Fibroblast of lung (primary cell): ENCODE results near the gene SLC66A2. TPM values are rescaled to one million over a fixed set of nuclear protein-coding genes. Genes with fewer than 3 reads are reported as not detected.

Source experiments
- DNase-seq, 2 donors: peaks; one replicate each; pipeline versions ENCODE4 v3.0.0 to v3.0.0-alpha.2; 2010; ENCODE audit warnings: low read depth in 2 of 2
- H2AFZ ChIP-seq: 2 replicates; pipeline ENCODE4 v1.5.1; 2012; ENCODE audit warnings: low read length, control low read depth, inconsistent platforms
- H3K27ac ChIP-seq: 2 replicates; pipeline ENCODE4 v1.5.1; 2011; ENCODE audit warnings: low read length, control low read depth; ENCODE audit not compliant: insufficient read depth
- H3K27me3 ChIP-seq: 2 replicates; pipeline ENCODE4 v1.5.1; 2011; ENCODE audit warnings: mild to moderate bottlenecking, low read length; ENCODE audit not compliant: control insufficient read depth, insufficient read depth
- H3K36me3 ChIP-seq: 2 replicates; pipeline ENCODE4 v1.5.1; 2011; ENCODE audit warnings: low read length; ENCODE audit not compliant: control insufficient read depth, insufficient read depth
- H3K4me1 ChIP-seq: 2 replicates; pipeline ENCODE4 v1.5.1; 2011; ENCODE audit warnings: low read length; ENCODE audit not compliant: control insufficient read depth, insufficient read depth; ENCODE audit errors: extremely low read depth
- H3K4me2 ChIP-seq: 2 replicates; pipeline ENCODE4 v1.5.1; 2011; ENCODE audit warnings: low read length, control low read depth; ENCODE audit not compliant: insufficient read depth; ENCODE audit errors: extremely low read depth
- H3K4me3 ChIP-seq, 4 experiments: fragments of 200-600 bp in 1 of 4; sonication (generic) in 1 of 4; replicated peaks in 1 of 4; 2 replicates each; pipeline ENCODE4 v1.5.1; 2011 to 2016; ENCODE audit warnings: low read length in 4 of 4, low read depth in 3 of 4, mild to moderate bottlenecking in 3 of 4, control low read depth in 2 of 4, inconsistent platforms in 1 of 4, mixed read lengths in 1 of 4; ENCODE audit not compliant: insufficient read depth in 1 of 4; ENCODE audit errors: control extremely low read depth in 1 of 4
- H3K79me2 ChIP-seq: 2 replicates; pipeline ENCODE4 v1.5.1; 2012; ENCODE audit warnings: mild to moderate bottlenecking, low read length, inconsistent platforms; ENCODE audit not compliant: control insufficient read depth, insufficient read depth
- H3K9ac ChIP-seq: 2 replicates; pipeline ENCODE4 v1.5.1; 2011; ENCODE audit warnings: mild to moderate bottlenecking, low read length, control low read depth; ENCODE audit not compliant: insufficient read depth
- H3K9me3 ChIP-seq: 2 replicates; pipeline ENCODE4 v1.5.1; 2012; ENCODE audit warnings: low read depth, low read length; ENCODE audit not compliant: control insufficient read depth, insufficient read depth
- H4K20me1 ChIP-seq: 2 replicates; pipeline ENCODE4 v1.5.1; 2011; ENCODE audit warnings: low read length; ENCODE audit not compliant: control insufficient read depth, insufficient read depth; ENCODE audit errors: extremely low read depth
- EZH2 ChIP-seq: IDR thresholded peaks from 2 replicates; pipeline ENCODE4 v1.5.1; 2012; ENCODE audit warnings: low read length, control low read depth, mild to moderate bottlenecking; ENCODE audit errors: missing control alignments
- polyA plus RNA-seq, 2 donors: library from polyadenylated mRNA; depleted of rRNA in 1 of 2; stranded (reverse) in 1 of 2; unstranded in 1 of 2; fragments of >200 nt; gene quantifications; 2 replicates each; pipeline ENCODE4 v1.2.1, GENCODE V29; 2011 to 2012; ENCODE audit warnings: missing spikeins in 1 of 2
- total RNA-seq: library from RNA; depleted of rRNA; stranded (reverse); fragments of >200 nt; gene quantifications from 2 replicates; pipeline ENCODE4 v1.2.1, GENCODE V29; 2014
- TF ChIP-seq, protein P1 (sequence below), 2 donors: IDR thresholded peaks in 1 of 2; conservative IDR thresholded peaks in 1 of 2; 1 replicate in 1 of 2; 2 replicates in 1 of 2; pipeline ENCODE4 v1.5.1; 2011 to 2012; ENCODE audit warnings: low read length in 2 of 2, control low read depth in 1 of 2, inconsistent platforms in 1 of 2, low read depth in 1 of 2, mild to moderate bottlenecking in 1 of 2

The SLC66A2 gene
- total and polyA plus RNA-seq, 2 donors (not counting 1 experiment from before 2014, with no cell fraction given), result 13.2 to 46.1 TPM

DNA sequence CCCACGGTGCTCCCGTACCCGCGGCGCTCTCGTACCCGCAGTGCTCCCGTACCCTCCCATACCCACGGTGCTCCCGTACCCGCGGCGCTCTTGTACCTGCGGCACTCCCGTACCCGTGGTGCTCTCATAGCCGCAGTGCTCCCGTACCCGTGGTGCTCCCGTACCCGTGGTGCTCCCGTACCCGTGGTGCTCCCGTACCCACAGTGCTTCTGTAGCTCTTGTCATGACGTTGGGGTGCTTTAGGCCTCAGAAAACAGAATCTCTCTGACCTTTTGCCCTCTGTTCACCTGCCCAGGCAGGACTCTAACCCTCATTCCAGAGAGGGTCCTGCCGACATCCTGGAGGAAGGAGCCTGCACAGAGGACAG lies 35.3 kb downstream of the SLC66A2 start:
- no peaks in the 10 kb centered on the region for H3K9me3 ChIP-seq
- H3K4me1 ChIP-seq, result peaks cover 2% of the 10 kb centered on the region
- no peak overlapping the region for H3K4me3 ChIP-seq
- no peak overlapping the region for H3K4me2 ChIP-seq
- DNase-seq, result no peak
- H3K27me3 ChIP-seq, result no peaks in the 10 kb centered on the region
- TF ChIP-seq EZH2, result no peak
- TF ChIP-seq, protein P1, sequence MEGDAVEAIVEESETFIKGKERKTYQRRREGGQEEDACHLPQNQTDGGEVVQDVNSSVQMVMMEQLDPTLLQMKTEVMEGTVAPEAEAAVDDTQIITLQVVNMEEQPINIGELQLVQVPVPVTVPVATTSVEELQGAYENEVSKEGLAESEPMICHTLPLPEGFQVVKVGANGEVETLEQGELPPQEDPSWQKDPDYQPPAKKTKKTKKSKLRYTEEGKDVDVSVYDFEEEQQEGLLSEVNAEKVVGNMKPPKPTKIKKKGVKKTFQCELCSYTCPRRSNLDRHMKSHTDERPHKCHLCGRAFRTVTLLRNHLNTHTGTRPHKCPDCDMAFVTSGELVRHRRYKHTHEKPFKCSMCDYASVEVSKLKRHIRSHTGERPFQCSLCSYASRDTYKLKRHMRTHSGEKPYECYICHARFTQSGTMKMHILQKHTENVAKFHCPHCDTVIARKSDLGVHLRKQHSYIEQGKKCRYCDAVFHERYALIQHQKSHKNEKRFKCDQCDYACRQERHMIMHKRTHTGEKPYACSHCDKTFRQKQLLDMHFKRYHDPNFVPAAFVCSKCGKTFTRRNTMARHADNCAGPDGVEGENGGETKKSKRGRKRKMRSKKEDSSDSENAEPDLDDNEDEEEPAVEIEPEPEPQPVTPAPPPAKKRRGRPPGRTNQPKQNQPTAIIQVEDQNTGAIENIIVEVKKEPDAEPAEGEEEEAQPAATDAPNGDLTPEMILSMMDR (conservative IDR thresholded peaks at IDR 0.05 in 1 of 2, IDR thresholded peaks at IDR 0.05 in 1 of 2; ENCODE audit: low read depth in 1 of 2, low read length in 2 of 2), result no peak
- peaks cover 9% of the 10 kb centered on the region for H3K36me3 ChIP-seq
- no peaks in the 10 kb centered on the region for H3K79me2 ChIP-seq
- no peak overlapping the region for H3K9ac ChIP-seq
- no peak overlapping the region for H3K27ac ChIP-seq
- H2AFZ ChIP-seq, result no peak overlapping the region
- H4K20me1 ChIP-seq, result no peaks in the 10 kb centered on the region

DNA sequence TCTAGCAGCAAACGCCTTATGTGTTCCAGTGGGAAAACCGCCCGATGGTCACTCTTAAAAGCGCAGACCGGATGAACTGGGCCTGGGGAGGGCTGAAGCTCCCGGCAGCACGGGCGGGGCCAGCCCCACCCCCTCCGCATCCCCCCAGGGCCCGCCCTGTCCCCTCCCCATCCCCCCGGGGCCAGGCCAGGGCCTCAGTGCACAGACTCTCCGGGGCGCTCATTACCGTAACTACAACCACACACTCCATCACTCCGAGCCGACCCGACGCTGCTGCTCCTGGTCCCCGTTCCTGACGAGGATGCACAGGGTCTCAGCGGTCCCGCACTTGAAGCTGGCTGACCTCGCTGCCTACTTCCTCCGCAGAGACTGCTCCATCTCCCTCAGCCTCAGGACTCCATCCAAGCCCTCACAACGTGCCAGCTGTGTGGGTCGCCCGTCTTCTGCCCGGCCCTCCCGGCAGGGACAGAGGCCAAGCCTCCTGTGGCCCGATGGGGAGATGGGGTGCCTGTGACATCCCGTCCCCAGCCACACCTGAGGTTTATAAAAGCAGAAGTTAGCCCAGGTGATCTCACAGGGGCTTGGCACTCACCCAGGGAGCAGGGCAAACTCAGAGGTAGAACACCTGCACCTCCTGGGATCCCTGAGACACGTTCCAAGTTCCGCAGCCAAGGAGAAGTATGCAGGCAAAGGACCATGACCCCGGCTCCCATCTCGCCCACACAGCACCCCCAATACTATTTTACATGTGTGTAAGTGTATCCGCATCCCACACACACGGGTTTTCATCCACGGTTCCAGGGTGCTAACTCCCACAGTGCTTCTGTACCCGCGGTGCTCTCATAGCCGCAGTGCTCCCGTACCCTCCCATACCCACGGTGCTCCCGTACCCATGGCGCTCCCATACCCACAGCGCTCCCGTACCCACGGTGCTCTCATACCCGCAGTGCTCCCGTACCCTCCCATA lies 36.0 kb downstream of the SLC66A2 start:
- no peak overlapping the region for H3K4me2 ChIP-seq
- H4K20me1 ChIP-seq, result no peaks in the 10 kb centered on the region
- no peak overlapping the region for H3K4me3 ChIP-seq
- H3K27ac ChIP-seq, result no peak overlapping the region
- no peaks in the 10 kb centered on the region for H3K27me3 ChIP-seq
- H3K9ac ChIP-seq, result no peak overlapping the region
- TF ChIP-seq EZH2, result no peak
- TF ChIP-seq, protein P1 (conservative IDR thresholded peaks at IDR 0.05 in 1 of 2, IDR thresholded peaks at IDR 0.05 in 1 of 2; ENCODE audit: low read depth in 1 of 2, low read length in 2 of 2), result no peak
- H3K4me1 ChIP-seq, result peaks cover 2% of the 10 kb centered on the region
- no peak overlapping the region for H2AFZ ChIP-seq
- H3K79me2 ChIP-seq, result peaks cover 2% of the 10 kb centered on the region
- H3K9me3 ChIP-seq, result no peaks in the 10 kb centered on the region
- DNase-seq, result no peak
- H3K36me3 ChIP-seq, result peaks cover 9% of the 10 kb centered on the region

DNA sequence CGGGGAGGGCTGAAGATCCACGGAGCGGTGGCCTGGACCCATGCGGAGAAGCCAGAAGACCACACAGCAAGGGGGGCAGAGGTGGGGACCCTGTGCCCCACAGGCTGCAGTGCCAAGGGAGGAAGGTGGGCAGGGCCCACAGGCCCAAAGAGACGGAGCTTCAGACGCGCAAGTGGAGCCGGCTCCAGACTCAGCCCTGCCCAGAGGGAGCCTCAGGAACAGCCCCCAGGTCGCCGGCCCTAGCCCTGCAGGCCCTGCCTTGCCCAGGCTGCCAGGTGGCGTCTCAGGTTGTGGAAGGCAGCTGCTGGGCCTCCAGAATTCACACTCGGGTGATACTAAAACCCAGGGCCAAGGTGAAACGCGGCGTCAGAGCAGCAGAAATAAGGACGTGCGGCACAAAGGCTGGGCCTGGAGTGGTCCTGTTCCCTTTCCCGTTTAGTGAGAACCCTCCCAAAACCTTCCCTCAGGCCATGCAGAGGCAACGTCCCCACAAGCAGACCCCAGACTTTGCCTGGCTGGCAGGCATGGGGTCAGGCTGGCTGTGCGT lies 36.8 kb downstream of the SLC66A2 start:
- Histone ChIP-seq H3K27me3 (no peaks in the 10 kb centered on the region), H2AFZ (no peak overlapping the region), H3K36me3 (peaks cover 9% of the 10 kb centered on the region), H3K79me2 (peaks cover 2% of the 10 kb centered on the region), H4K20me1 (no peaks in the 10 kb centered on the region), H3K27ac (no peak overlapping the region), H3K4me3 (no peak overlapping the region), H3K4me1 (peaks cover 2% of the 10 kb centered on the region), H3K9ac (no peak overlapping the region), H3K9me3 (no peaks in the 10 kb centered on the region), H3K4me2 (no peak overlapping the region)
- DNase-seq, result no peak
- TF ChIP-seq EZH2, result no peak
- TF ChIP-seq, protein P1 (conservative IDR thresholded peaks at IDR 0.05 in 1 of 2, IDR thresholded peaks at IDR 0.05 in 1 of 2; ENCODE audit: low read depth in 1 of 2, low read length in 2 of 2), result no peak
